Upper lobe of left lung (tissue), 4 donors: ENCODE measurements around the gene FCHO2.

ENCODE experiments used
- CTCF ChIP-seq, 6 experiments: fragments of 450-650 bp in 4 of 6; fragments of 200-600 bp in 2 of 6; sonication (generic) in 2 of 6; IDR thresholded peaks; one replicate each; pipeline ENCODE4 v1.5.1; 2016 to 2019; ENCODE audit warnings: antibody characterized with exemption in 6 of 6
- EP300 ChIP-seq, 4 donors: sonication (generic); formaldehyde crosslinking; IDR thresholded peaks; one replicate each; pipeline ENCODE4 v1.5.1; 2017; ENCODE audit warnings: antibody characterized with exemption in 4 of 4, control low read depth in 2 of 4
- POLR2A ChIP-seq, 4 donors: fragments of 450-650 bp; IDR thresholded peaks; one replicate each; pipeline ENCODE4 v1.5.1; 2016 to 2017; ENCODE audit warnings: antibody characterized with exemption in 4 of 4, mild to moderate bottlenecking in 2 of 4
- POLR2AphosphoS5 ChIP-seq, 2 donors: sonication (generic); formaldehyde crosslinking; IDR thresholded peaks; one replicate each; pipeline ENCODE4 v1.5.1; 2017; ENCODE audit warnings: antibody characterized with exemption in 2 of 2

DNA sequence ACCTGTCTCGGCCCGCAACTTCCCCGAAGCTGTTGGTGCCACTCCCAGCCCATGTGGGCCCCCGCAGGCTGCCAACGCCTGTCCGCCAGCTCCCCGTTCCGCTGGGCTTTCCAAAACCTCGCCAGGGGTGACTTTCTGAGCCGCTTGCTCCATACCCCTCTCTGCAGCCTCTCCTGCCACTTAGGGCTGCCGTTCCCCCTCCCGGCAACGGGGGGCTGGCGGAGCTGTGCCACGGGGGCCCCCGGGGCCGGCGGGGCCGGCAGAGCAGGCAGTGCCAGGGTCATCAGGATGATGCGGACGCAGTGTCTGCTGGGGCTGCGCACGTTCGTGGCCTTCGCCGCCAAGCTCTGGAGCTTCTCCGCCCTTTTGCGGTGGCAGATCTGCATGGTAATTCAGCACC is 40.8 kb downstream of the FCHO2 start:
- no peak for TF ChIP-seq POLR2AphosphoS5 (IDR thresholded peaks at IDR 0.05)
- TF ChIP-seq CTCF (IDR thresholded peaks at IDR 0.05), result no peak
- TF ChIP-seq POLR2A (IDR thresholded peaks at IDR 0.05), result no peak
- TF ChIP-seq EP300 (IDR thresholded peaks at IDR 0.05), result no peak
